SH-SY5Y (cell line): ENCODE measurements around the gene SLC22A12.

Experiments
- GATA2 ChIP-seq: IDR thresholded peaks from 2 replicates; pipeline ENCODE4 v1.6.1; 2011; ENCODE audit warnings: mild to moderate bottlenecking, low read depth, low read length
- GATA3 ChIP-seq: IDR thresholded peaks from 2 replicates; pipeline ENCODE4 v1.6.1; 2011; ENCODE audit warnings: low read depth, mild to moderate bottlenecking, low read length, moderate library complexity

SLC22A12 gene

DNA sequence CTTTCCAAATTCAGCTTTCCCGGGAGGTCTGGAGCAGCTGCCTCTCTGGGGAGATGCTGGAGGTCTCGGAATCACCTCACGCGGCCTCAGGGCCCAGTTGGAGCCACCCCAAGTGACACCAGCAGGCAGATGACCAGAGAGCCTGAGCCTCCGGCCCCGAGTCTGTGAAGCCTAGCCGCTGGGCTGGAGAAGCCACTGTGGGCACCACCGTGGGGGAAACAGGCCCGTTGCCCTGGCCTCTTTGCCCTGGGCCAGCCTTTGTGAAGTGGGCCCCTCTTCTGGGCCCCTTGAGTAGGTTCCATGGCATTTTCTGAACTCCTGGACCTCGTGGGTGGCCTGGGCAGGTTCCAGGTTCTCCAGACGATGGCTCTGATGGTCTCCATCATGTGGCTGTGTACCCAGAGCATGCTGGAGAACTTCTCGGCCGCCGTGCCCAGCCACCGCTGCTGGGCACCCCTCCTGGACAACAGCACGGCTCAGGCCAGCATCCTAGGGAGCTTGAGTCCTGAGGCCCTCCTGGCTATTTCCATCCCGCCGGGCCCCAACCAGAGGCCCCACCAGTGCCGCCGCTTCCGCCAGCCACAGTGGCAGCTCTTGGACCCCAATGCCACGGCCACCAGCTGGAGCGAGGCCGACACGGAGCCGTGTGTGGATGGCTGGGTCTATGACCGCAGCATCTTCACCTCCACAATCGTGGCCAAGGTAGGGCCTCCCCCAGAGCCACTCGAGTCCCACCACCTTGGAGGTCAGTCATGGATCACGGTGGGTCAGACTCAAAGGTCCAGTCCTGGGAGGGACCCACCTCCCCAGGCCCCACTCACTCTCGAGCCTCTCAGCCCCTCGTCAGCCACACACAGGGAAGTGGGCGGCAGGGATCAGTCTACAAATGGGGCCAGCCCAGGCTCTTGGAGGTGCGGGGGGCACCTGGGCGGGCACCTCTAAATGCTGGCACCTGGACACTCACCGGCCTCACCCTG lies 525 bp downstream of the SLC22A12 start:
- TF ChIP-seq GATA3 (no peak), GATA2 (no peak)

DNA sequence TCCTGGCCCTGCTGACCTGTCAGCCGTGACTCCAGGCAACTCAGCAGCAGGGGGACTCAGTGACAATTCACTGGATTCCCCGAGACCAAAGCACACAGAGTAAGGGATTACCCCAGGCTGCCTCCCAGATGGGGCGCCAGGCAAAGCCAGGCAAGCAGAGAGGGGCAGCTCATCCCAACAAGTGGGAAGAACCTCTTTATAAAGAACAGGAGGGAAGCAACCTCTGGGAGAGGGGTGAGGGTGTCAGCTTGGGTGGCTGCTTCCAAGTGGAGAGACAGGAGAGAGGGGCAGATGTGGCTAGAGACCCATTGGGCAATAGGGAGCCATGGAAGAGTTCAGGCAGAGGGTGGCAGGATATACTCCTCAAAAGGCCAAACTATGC lies 1.2 kb downstream of the SLC22A12 start:
- no peak for TF ChIP-seq GATA3
- TF ChIP-seq GATA2: no peak

DNA sequence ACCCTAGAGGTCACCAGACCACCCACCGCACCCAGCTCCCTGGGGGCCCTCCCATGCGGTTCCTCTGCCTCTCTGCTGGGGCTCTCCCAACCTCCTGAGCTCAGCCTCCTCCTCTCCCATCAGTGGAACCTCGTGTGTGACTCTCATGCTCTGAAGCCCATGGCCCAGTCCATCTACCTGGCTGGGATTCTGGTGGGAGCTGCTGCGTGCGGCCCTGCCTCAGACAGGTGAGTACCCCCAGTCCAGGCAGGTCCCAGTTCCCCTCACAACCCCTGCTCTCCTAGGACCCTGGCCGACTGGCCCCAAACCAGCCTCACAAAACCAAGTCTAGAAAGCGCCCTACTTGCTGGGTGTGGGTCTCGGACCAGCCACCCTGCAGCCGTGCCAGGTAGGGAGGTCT lies 1.6 kb downstream of the SLC22A12 start:
- TF ChIP-seq GATA2 (no peak), GATA3 (no peak)

DNA sequence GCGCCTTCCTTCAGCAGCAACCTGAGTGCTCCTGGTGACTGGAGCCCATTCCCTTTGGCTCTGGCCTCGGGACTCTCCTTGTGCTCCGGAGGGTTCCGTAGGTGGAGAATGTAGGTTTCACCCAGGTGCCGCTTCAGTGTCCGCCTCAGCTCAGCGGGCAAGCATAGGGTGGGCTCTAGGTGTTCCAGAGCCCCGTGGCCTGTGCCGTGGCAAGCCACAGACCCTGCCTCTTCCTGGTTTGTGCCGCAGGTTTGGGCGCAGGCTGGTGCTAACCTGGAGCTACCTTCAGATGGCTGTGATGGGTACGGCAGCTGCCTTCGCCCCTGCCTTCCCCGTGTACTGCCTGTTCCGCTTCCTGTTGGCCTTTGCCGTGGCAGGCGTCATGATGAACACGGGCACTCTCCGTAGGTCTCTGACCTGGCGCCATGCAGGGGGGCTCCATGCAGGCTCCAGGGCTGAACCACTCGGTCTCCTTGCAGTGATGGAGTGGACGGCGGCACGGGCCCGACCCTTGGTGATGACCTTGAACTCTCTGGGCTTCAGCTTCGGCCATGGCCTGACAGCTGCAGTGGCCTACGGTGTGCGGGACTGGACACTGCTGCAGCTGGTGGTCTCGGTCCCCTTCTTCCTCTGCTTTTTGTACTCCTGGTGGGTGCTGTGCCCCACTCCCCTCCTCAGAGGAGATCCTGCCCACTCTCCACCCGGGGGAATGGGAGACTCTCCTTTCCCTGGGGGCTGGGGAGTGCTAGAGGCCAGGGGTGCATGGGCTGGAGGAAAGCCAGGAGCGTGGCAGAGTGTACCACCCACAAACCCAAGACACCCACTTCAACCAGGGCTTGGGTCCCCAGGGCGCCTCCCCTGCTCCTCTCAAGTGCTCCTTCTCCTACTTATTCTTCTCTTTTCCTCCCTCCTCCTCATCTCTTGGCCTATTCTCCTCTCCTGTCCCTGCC lies 2.4 kb downstream of the SLC22A12 start:
- TF ChIP-seq GATA3: no peak
- TF ChIP-seq GATA2: no peak

DNA sequence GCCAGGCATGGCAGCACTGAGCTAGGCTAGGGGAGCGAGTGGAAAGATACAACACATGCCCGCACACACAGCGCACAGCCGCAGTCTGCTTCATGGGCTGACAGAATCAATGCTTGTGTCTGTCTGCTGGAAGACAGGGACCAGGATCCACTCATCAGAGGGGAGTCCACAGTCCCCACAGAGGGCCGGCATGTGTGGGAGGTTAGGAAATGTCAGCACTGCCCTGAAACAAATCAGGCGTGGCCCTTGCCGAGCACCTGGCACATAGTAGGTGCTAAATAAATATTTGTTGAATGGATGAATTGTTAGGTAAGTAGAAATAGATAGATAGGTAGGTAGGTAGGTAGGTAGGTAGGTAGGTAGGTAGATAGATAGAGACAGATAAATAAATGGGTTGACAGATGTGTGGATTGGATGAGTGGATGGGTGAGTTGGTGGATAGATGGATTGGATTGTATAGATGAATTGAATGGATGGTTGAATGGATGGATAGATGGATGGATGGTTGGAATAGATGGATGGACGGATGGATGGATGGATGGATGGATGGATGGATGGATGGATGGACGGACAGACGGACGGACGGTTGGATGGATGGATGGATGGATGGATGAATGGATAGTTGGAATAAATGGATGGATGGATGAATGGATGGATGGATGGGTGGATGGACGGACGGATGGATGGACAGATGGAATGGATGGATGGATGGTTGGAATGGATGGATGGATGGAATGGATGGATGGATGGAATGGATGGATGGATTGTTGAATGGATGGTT lies 3.3 kb downstream of the SLC22A12 start:
- TF ChIP-seq GATA2 (no peak), GATA3 (no peak)

DNA sequence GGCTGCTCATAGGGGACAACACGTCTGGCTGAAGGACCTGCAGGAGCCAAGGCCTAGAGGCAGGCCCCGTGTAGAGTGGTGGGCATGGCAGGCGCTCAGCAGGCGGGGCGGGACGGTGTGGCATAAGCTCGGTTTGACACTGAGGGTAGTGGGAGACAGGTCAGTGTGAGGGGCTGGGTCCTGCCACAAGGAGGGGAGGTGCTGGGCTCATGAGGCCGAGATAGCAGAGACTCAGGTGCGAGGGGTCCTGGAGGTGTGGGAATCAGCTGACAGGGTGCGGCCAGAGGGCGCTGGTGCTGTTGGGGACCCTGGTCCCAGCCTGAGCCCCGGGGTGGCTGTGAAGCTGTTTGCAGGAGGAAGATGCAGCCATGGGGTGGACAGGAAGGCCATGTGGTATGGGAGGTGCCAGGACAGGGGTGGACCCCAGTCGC lies 6.7 kb downstream of the SLC22A12 start:
- TF ChIP-seq GATA3 (no peak), GATA2 (no peak)

DNA sequence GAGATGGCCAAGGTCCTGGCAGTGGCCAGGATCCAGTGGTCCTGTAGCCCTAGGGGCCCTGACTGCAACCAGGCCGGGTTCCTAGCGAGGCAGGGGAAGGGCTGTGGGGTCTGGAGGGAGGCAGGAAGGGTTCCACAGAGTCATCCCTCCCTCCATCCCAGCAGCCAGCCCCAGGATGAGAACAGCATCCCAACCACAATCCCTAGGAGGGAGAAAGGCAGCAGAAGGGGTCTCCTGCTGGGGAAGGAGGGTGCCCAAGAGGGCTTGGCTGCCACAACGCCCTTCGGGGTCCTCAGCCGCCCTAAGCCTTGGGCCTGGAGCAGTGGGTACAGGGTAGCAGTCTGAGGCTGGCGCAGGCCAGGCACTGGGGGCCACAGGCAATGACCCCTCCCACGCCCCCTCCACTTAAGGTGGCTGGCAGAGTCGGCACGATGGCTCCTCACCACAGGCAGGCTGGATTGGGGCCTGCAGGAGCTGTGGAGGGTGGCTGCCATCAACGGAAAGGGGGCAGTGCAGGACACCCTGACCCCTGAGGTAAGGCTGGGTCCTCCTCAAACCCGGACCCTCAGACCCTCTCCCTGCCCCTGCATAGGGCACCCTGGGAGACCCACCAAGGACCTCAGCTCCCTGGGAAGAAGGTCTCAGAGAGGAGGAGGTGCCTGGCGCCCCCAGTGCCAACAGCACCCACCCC lies 7.2 kb downstream of the SLC22A12 start:
- no peak for TF ChIP-seq GATA3
- TF ChIP-seq GATA2: no peak

DNA sequence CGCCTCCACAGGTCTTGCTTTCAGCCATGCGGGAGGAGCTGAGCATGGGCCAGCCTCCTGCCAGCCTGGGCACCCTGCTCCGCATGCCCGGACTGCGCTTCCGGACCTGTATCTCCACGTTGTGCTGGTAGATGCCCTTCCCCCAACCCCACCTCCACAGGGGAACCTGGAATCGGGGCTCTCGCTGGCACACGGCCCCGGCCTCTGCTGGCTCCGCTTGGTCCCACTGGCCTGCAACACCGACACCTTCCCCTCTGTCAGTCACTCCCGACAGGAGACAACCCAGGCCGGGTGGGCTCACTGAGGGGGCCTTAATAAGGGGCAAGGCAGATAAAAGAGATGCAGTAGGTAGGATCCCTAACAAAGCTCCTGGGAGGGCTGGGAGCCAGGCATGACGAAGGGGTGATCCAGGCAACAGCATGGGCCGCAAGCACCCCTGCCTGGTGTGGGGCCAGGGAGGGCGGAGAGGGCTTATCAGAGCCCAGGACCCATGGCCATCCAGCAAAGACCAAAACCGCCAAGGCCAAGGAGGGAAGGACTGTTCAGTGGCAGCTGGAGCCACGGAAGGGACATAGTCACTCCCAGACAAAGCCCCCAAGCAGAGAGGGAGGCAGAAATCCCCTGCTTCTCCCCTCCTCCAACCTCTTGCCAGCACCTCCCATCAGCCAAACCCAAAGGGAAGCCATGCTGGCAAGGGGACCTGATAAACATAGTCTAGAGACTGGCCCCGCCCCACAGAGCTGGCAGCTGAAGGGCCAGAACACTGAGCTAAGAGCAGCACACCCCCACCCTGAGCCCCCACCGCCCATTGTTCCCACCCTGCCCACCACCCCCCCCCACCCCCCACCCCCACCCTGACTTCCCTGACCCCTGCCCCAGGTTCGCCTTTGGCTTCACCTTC lies 8.0 kb downstream of the SLC22A12 start:
- TF ChIP-seq GATA3 (no peak), GATA2 (no peak)

DNA sequence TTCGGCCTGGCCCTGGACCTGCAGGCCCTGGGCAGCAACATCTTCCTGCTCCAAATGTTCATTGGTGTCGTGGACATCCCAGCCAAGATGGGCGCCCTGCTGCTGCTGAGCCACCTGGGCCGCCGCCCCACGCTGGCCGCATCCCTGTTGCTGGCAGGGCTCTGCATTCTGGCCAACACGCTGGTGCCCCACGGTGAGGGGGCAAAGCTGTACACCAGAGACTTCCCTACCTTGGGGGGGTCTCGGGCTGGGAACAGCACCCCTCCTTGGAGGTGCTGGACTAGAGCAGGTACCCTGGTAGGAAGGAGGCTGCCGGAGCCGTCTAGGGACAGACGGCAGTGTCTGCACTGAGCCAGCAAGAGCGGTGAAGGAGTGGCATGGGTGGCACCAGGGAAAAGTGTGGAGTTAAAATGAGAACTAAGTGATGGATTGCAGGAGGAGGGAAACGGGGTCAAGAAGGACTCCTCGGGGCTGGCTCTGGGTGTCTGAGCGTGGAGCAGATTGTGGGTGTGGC lies 8.7 kb downstream of the SLC22A12 start:
- TF ChIP-seq GATA2 (no peak), GATA3 (no peak)

DNA sequence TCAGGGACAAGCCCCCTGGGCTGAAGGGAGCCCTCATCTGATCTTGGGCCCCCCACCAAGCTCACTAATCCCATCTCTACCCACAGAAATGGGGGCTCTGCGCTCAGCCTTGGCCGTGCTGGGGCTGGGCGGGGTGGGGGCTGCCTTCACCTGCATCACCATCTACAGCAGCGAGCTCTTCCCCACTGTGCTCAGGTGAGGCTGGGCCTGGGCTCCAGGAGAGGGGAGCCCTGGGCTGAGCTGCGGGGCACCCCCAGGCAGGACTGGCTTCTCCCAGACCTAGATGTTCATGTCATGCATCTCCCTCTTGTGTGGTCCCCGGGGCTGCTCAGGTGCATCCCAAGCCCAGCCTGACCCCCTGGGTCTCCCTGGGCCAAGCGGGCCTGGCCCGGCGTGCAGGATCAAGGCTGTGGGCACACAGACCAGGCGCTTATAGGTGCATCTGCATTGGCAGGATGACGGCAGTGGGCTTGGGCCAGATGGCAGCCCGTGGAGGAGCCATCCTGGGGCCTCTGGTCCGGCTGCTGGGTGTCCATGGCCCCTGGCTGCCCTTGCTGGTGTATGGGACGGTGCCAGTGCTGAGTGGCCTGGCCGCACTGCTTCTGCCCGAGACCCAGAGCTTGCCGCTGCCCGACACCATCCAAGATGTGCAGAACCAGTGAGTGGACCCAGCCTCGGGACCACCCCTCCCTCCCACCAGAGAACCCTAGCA lies 9.4 kb downstream of the SLC22A12 start:
- TF ChIP-seq GATA3 (no peak), GATA2 (no peak)
